Astrocyte of the spinal cord (primary cell): Measurements from ENCODE around the gene LAMA3.

ENCODE experiments used
- DNase-seq: peaks from one replicate; pipeline ENCODE4 v3.0.0; 2011; ENCODE audit warnings: low read depth, low spot score
- H3K4me3 ChIP-seq: 2 replicates; pipeline ENCODE4 v1.5.1; 2011; ENCODE audit warnings: low read depth, mild to moderate bottlenecking, low read length, moderate library complexity
- CTCF ChIP-seq: IDR thresholded peaks from 2 replicates; pipeline ENCODE4 v1.5.1; 2012; ENCODE audit warnings: low read depth, mild to moderate bottlenecking, low read length, inconsistent platforms
- in situ Hi-C: cut with HindIII; loops from 2 replicates; pipeline ENCODE4 v1.10.0; 2017; ENCODE audit warnings: low sequenced_read_pairs

LAMA3 gene

DNA sequence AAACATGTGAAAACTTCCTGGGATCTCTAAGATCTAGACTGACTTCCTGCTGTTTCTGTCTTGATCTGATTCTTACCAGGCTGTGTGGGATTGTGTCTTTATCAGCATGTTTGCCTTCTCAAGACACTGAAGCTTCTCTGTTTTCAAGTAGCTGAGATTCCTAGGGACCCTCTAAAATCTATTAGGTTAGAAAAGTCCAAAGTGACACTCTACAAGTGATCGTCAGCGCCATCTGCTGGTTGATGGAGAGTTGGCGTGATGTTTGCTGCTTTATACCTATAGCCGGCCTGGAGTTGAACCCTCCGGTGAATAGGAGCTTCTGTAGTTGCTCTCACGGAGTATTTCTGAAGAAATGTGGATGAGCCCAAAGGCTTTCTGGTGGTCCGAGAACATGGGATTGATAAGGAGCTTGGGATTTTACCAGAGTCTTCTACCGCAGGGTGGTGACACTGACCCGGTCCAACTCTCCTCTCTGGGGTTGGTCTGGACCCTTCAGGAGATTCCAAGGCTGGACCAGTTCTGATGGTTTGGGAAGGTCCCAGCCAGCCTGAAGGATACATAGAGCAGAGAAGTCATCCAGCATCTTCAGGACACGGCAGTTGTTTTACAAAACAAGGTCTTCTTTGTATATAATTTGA, 229.3 kb downstream of the LAMA3 start:
- H3K4me3 ChIP-seq = no peak overlapping the region
- peak; percentile 84 for TF ChIP-seq CTCF
- peak; percentile 57 for DNase-seq
- in situ Hi-C loops = no loop called here

GRCh38 chr18:23920054-23920453, 230.8 kb downstream of the LAMA3 start:
- no peak overlapping the region for H3K4me3 ChIP-seq
- no peak for TF ChIP-seq CTCF
- no peak for DNase-seq
- in situ Hi-C loops = no loop called here

DNA sequence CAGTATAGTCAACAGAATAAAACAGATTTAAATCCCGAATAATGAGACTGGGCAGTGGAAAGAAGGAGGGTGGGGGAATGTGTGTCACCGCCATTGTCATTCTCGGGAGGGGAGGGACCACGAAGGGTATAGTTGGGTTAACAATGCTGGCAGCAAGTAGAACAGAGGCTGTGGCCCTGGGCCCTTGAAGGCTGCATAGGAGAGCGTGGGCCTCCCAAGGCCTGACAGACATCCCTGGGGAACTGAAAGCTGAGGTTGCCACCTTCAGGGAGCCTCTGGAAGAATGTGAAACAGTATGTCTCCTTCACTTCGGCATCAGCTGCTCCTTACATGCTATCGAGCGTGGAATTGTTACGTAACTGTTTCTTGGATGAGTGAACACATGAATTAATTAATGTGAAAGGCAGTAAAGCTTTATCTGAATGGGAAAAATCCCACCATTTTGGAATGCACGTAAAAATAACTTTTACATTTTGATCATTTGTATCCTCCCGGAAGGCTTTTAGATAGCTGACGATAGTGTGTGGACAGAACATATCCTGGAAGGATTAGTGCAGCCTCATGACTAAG, 232.5 kb downstream of the LAMA3 start:
- H3K4me3 ChIP-seq = no peak overlapping the region
- TF ChIP-seq CTCF = no peak
- no peak for DNase-seq
- in situ Hi-C loops = no loop called here

DNA sequence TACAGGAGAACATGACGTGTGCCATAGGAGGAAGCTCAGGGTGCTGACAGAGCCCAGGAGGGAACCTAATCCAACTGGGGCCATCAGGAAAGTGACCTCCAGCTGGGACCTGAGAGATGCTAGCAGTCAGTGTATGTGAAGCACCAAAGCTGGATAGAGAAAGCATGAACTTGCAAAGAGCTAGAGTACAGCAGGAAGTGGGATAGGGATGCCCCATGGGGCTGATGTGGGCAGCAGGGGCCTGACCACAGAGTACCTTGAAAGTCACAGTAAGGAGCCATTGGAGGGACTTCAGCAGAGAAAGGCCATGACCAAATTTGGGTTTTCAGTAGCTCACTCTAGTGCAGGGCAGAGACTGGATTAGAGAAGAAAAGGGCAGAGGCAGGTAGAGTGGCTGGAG, 233.7 kb downstream of the LAMA3 start:
- no peak for DNase-seq
- in situ Hi-C loops = no loop called here
- no peak overlapping the region for H3K4me3 ChIP-seq
- no peak for TF ChIP-seq CTCF

DNA sequence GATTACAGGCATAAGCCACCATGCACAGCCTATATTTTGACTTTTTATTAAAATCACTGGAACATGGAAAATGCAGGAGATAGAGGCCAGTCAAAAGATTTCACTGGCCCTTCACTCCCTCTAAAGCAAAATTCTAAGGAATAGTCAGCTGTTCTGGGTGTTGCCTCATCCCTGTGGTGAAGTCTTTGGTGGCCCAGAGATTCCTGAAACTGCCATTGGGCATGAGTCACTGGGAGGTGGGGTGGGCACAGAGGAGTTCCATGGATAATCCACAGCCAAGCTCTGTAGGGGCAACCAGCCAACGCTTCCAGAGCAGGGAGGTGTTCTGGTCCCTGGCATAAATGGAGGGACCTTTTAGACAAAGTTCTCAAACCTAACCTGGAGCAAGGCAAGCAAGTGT, 235.6 kb downstream of the LAMA3 start:
- no peak overlapping the region for H3K4me3 ChIP-seq
- in situ Hi-C loops = no loop called here
- TF ChIP-seq CTCF = no peak
- peak; percentile 50 for DNase-seq

DNA sequence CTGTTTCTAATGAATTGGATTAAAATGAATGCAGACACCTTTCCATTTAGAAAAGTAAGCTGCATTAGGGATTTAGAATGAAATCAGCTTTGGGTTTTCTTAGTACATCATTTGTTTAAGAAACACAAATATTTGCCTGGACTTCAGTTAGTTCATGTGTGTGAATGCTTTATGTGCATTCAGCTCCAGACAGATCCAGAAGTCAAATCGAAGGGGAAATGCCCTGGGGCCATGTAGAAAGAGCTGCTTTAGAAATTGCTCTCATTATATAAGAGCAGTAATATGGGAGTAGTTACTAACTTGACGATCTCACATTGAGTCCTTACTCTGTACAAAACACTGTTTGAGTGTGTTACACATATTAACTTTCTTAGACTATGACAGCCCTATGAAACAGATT, 237.3 kb downstream of the LAMA3 start:
- TF ChIP-seq CTCF = no peak
- no peak overlapping the region for H3K4me3 ChIP-seq
- in situ Hi-C loops = no loop called here
- no peak for DNase-seq
